ENCODE data around the gene CCDC171. TPM values are rescaled to one million over a fixed set of nuclear protein-coding genes. Genes with fewer than 3 reads are reported as not detected.
"Not testable (repeated sequence)": the region's sequence is repeated elsewhere in the genome, so short reads cannot be mapped to it uniquely, and the experiment has no call there.

CCDC171 gene
- total RNA-seq, 2 donors from 2014 or later, result 4.9 to 6.0 TPM

- Mint-ChIP-seq H3K9me3 (peaks cover 3 to 6% of the 10 kb centered on the region in 2 donors), H3K36me3 (ENCODE audit: insufficient read depth in 2 of 2) (peaks cover 2% of the 10 kb centered on the region in 2 donors), H3K27me3 (ENCODE audit: low read depth) (no peaks in the 10 kb centered on the region), H3K27ac (no peak overlapping the region), H3K4me3 (no peak overlapping the region), H3K4me1 (ENCODE audit: low read depth) (no peaks in the 10 kb centered on the region)
- no peak for ATAC-seq (replicated peaks in 1 of 2)
- no peak for DNase-seq
Observed at GRCh38 chr9:15670246-15670645, 117.4 kb downstream of the CCDC171 start.

GRCh38 chr9:15670894-15671293 lies 118.1 kb downstream of the CCDC171 start:
- Mint-ChIP-seq H3K36me3 (ENCODE audit: insufficient read depth in 2 of 2) (peaks cover 2% of the 10 kb centered on the region in 2 donors), H3K4me1 (ENCODE audit: low read depth) (no peaks in the 10 kb centered on the region), H3K27ac (no peak overlapping the region), H3K4me3 (no peak overlapping the region), H3K27me3 (ENCODE audit: low read depth) (no peaks in the 10 kb centered on the region), H3K9me3 (peaks cover 3 to 6% of the 10 kb centered on the region in 2 donors)
- ATAC-seq (replicated peaks in 1 of 2) (no peak), DNase-seq (no peak)

GRCh38 chr9:15693701-15694100 lies 140.9 kb downstream of the CCDC171 start:
- no peak for ATAC-seq (replicated peaks in 1 of 2)
- H3K4me3 Mint-ChIP-seq, result no peak overlapping the region
- no peak for DNase-seq
- no peaks in the 10 kb centered on the region for H3K36me3 Mint-ChIP-seq (ENCODE audit: insufficient read depth in 2 of 2)
- H3K27ac Mint-ChIP-seq, result no peak overlapping the region
- no peaks in the 10 kb centered on the region for H3K27me3 Mint-ChIP-seq (ENCODE audit: low read depth)
- H3K4me1 Mint-ChIP-seq (ENCODE audit: low read depth), result no peaks in the 10 kb centered on the region
- no peaks in the 10 kb centered on the region for H3K9me3 Mint-ChIP-seq

GRCh38 chr9:15696979-15697378 lies 144.1 kb downstream of the CCDC171 start:
- H3K9me3 Mint-ChIP-seq, result no peaks in the 10 kb centered on the region
- DNase-seq (no peak), ATAC-seq (replicated peaks in 1 of 2) (no peak)
- H3K36me3 Mint-ChIP-seq (ENCODE audit: insufficient read depth in 2 of 2), result no peaks in the 10 kb centered on the region
- no peaks in the 10 kb centered on the region for H3K27me3 Mint-ChIP-seq (ENCODE audit: low read depth)
- no peak overlapping the region for H3K4me3 Mint-ChIP-seq
- no peak overlapping the region for H3K27ac Mint-ChIP-seq
- no peaks in the 10 kb centered on the region for H3K4me1 Mint-ChIP-seq (ENCODE audit: low read depth)

GRCh38 chr9:15697446-15697851 lies 144.6 kb downstream of the CCDC171 start:
- H3K27ac Mint-ChIP-seq, result no peak overlapping the region
- no peaks in the 10 kb centered on the region for H3K4me1 Mint-ChIP-seq (ENCODE audit: low read depth)
- no peaks in the 10 kb centered on the region for H3K9me3 Mint-ChIP-seq
- DNase-seq (peak in 1 of 2 donors; percentile 7), ATAC-seq (replicated peaks in 1 of 2) (no peak)
- no peaks in the 10 kb centered on the region for H3K36me3 Mint-ChIP-seq (ENCODE audit: insufficient read depth in 2 of 2)
- no peaks in the 10 kb centered on the region for H3K27me3 Mint-ChIP-seq (ENCODE audit: low read depth)
- H3K4me3 Mint-ChIP-seq, result no peak overlapping the region

- H3K4me1 Mint-ChIP-seq (ENCODE audit: low read depth); H3K27me3 Mint-ChIP-seq (ENCODE audit: low read depth); H3K36me3 Mint-ChIP-seq (ENCODE audit: insufficient read depth in 2 of 2); H3K9me3 Mint-ChIP-seq; ATAC-seq (replicated peaks in 1 of 2); H3K27ac Mint-ChIP-seq; H3K4me3 Mint-ChIP-seq; DNase-seq: not testable (repeated sequence)
Observed at GRCh38 chr9:15699876-15700559, 147.2 kb downstream of the CCDC171 start.

- ATAC-seq (replicated peaks in 1 of 2), result no peak
- no peaks in the 10 kb centered on the region for H3K27me3 Mint-ChIP-seq (ENCODE audit: low read depth)
- H3K4me3 Mint-ChIP-seq, result no peak overlapping the region
- DNase-seq, result no peak
- no peaks in the 10 kb centered on the region for H3K4me1 Mint-ChIP-seq (ENCODE audit: low read depth)
- no peak overlapping the region for H3K27ac Mint-ChIP-seq
- H3K9me3 Mint-ChIP-seq, result no peaks in the 10 kb centered on the region
- no peaks in the 10 kb centered on the region for H3K36me3 Mint-ChIP-seq (ENCODE audit: insufficient read depth in 2 of 2)
Observed at GRCh38 chr9:15707000-15707399, 154.2 kb downstream of the CCDC171 start.

- no peak for DNase-seq
- no peak overlapping the region for H3K4me3 Mint-ChIP-seq
- no peak for ATAC-seq (replicated peaks in 1 of 2)
- H3K4me1 Mint-ChIP-seq (ENCODE audit: low read depth), result no peaks in the 10 kb centered on the region
- H3K36me3 Mint-ChIP-seq (ENCODE audit: insufficient read depth in 2 of 2), result no peaks in the 10 kb centered on the region
- no peak overlapping the region for H3K27ac Mint-ChIP-seq
- H3K27me3 Mint-ChIP-seq (ENCODE audit: low read depth), result no peaks in the 10 kb centered on the region
- no peaks in the 10 kb centered on the region for H3K9me3 Mint-ChIP-seq
Observed at GRCh38 chr9:15711531-15711930, 158.7 kb downstream of the CCDC171 start.

- no peaks in the 10 kb centered on the region for H3K36me3 Mint-ChIP-seq (ENCODE audit: insufficient read depth in 2 of 2)
- ATAC-seq (replicated peaks in 1 of 2), result no peak
- H3K9me3 Mint-ChIP-seq, result no peaks in the 10 kb centered on the region
- H3K4me1 Mint-ChIP-seq (ENCODE audit: low read depth), result no peaks in the 10 kb centered on the region
- no peaks in the 10 kb centered on the region for H3K27me3 Mint-ChIP-seq (ENCODE audit: low read depth)
- no peak overlapping the region for H3K4me3 Mint-ChIP-seq
- DNase-seq, result no peak
- H3K27ac Mint-ChIP-seq, result no peak overlapping the region
Observed at GRCh38 chr9:15711931-15712330, 159.1 kb downstream of the CCDC171 start.

GRCh38 chr9:15714746-15715145 lies 161.9 kb downstream of the CCDC171 start:
- no peaks in the 10 kb centered on the region for H3K4me1 Mint-ChIP-seq (ENCODE audit: low read depth)
- DNase-seq, result no peak
- no peak overlapping the region for H3K4me3 Mint-ChIP-seq
- no peak overlapping the region for H3K27ac Mint-ChIP-seq
- no peaks in the 10 kb centered on the region for H3K36me3 Mint-ChIP-seq (ENCODE audit: insufficient read depth in 2 of 2)
- ATAC-seq (replicated peaks in 1 of 2), result no peak
- H3K9me3 Mint-ChIP-seq, result no peaks in the 10 kb centered on the region
- H3K27me3 Mint-ChIP-seq (ENCODE audit: low read depth), result no peaks in the 10 kb centered on the region

GRCh38 chr9:15717290-15717967 lies 164.6 kb downstream of the CCDC171 start:
- H3K27me3 Mint-ChIP-seq (ENCODE audit: low read depth), result no peaks in the 10 kb centered on the region
- no peak overlapping the region for H3K4me3 Mint-ChIP-seq
- H3K9me3 Mint-ChIP-seq, result no peaks in the 10 kb centered on the region
- no peaks in the 10 kb centered on the region for H3K4me1 Mint-ChIP-seq (ENCODE audit: low read depth)
- no peak overlapping the region for H3K27ac Mint-ChIP-seq
- no peaks in the 10 kb centered on the region for H3K36me3 Mint-ChIP-seq (ENCODE audit: insufficient read depth in 2 of 2)
- no peak for DNase-seq
- no peak for ATAC-seq (replicated peaks in 1 of 2)

GRCh38 chr9:15718423-15718822 lies 165.6 kb downstream of the CCDC171 start:
- ATAC-seq (replicated peaks in 1 of 2), result peak; percentile 23 to 32
- H3K27ac Mint-ChIP-seq, result no peak overlapping the region
- DNase-seq, result no peak
- no peaks in the 10 kb centered on the region for H3K4me1 Mint-ChIP-seq (ENCODE audit: low read depth)
- H3K4me3 Mint-ChIP-seq, result no peak overlapping the region
- no peaks in the 10 kb centered on the region for H3K27me3 Mint-ChIP-seq (ENCODE audit: low read depth)
- no peaks in the 10 kb centered on the region for H3K36me3 Mint-ChIP-seq (ENCODE audit: insufficient read depth in 2 of 2)
- no peaks in the 10 kb centered on the region for H3K9me3 Mint-ChIP-seq

GRCh38 chr9:15720861-15721260 lies 168.0 kb downstream of the CCDC171 start:
- no peak for DNase-seq
- H3K4me3 Mint-ChIP-seq, result no peak overlapping the region
- no peaks in the 10 kb centered on the region for H3K4me1 Mint-ChIP-seq (ENCODE audit: low read depth)
- H3K36me3 Mint-ChIP-seq (ENCODE audit: insufficient read depth in 2 of 2), result no peaks in the 10 kb centered on the region
- H3K27ac Mint-ChIP-seq, result no peak overlapping the region
- H3K27me3 Mint-ChIP-seq (ENCODE audit: low read depth), result no peaks in the 10 kb centered on the region
- no peak for ATAC-seq (replicated peaks in 1 of 2)
- no peaks in the 10 kb centered on the region for H3K9me3 Mint-ChIP-seq

- H3K27ac Mint-ChIP-seq, result no peak overlapping the region
- no peak overlapping the region for H3K4me3 Mint-ChIP-seq
- H3K27me3 Mint-ChIP-seq (ENCODE audit: low read depth), result no peaks in the 10 kb centered on the region
- DNase-seq, result no peak
- H3K36me3 Mint-ChIP-seq (ENCODE audit: insufficient read depth in 2 of 2), result no peaks in the 10 kb centered on the region
- no peaks in the 10 kb centered on the region for H3K9me3 Mint-ChIP-seq
- ATAC-seq (replicated peaks in 1 of 2), result no peak
- H3K4me1 Mint-ChIP-seq (ENCODE audit: low read depth), result no peaks in the 10 kb centered on the region
Observed at GRCh38 chr9:15722888-15723287, 170.0 kb downstream of the CCDC171 start.
